HepG2 (cell line): ENCODE measurements around the gene KCTD6. TPM values are rescaled to one million over a fixed set of nuclear protein-coding genes. Genes with fewer than 3 reads are reported as not detected.

ENCODE experiments used
- ATAC-seq: fragments of 200-7000 bp; cut with Tn5 transposase; 3 replicates; pipeline ENCODE4 v1.9.1; 2020; ENCODE audit warnings: mild to moderate bottlenecking, moderate library complexity
- BruUV-seq: library from RNA; stranded (reverse); fragments of 400-500 nt; replicated peaks from 2 replicates; lab custom pipeline; 2021; lab: Mats Ljungman, UMichigan
- CTCF ChIA-PET: fragments of 300-600 bp; formaldehyde crosslinking; extraction: SDS; loops from one replicate; lab custom pipeline; 2021; ENCODE audit warnings: low total read pairs, inconsistent platforms, low intra/inter-chr PET ratio; lab: Yijun Ruan, JAX
- POLR2A ChIA-PET: fragments of 350-600 bp; sonication (Branson Sonifier 250); formaldehyde crosslinking; loops from one replicate; lab custom pipeline; 2020; ENCODE audit warnings: antibody characterized with exemption, inconsistent platforms; lab: Yijun Ruan, JAX
- DNase-seq: peaks from one replicate; pipeline ENCODE4 v3.0.0-alpha.2; 2015; ENCODE audit warnings: low spot score
- FAIRE-seq: peaks from 3 replicates; lab custom pipeline; 2011; peaks lifted over from hg19 to GRCh38; lab: Jason Lieb, UNC
- H2AFZ ChIP-seq: one replicate; pipeline ENCODE4 v1.6.1; 2011; ENCODE audit warnings: low read length, inconsistent platforms
- H3K27ac ChIP-seq: fragments of 300-600 bp; 3 replicates; pipeline ENCODE4 v1.8.0; 2011; ENCODE audit warnings: mixed run types, mild to moderate bottlenecking, mixed read lengths, low read length, inconsistent platforms; ENCODE audit not compliant: insufficient read depth; ENCODE audit errors: extremely low read length
- H3K27me3 ChIP-seq, 2 experiments: fragments of 200-600 bp in 1 of 2; 2 replicates in 1 of 2; 3 replicates in 1 of 2; pipeline versions ENCODE4 v1.6.0 to v1.8.0; 2011; ENCODE audit warnings: low read length in 2 of 2, mild to moderate bottlenecking in 2 of 2, moderate library complexity in 2 of 2, inconsistent platforms in 1 of 2; ENCODE audit not compliant: insufficient read depth in 2 of 2, control insufficient read depth in 1 of 2
- H3K36me3 ChIP-seq, 2 experiments: fragments of 200-600 bp in 1 of 2; replicated peaks in 1 of 2; 2 replicates in 1 of 2; 3 replicates in 1 of 2; pipeline versions ENCODE4 v1.5.1 to v1.8.0; 2011; ENCODE audit warnings: low read length in 2 of 2, inconsistent platforms in 1 of 2; ENCODE audit not compliant: insufficient read depth in 2 of 2, control insufficient read depth in 1 of 2
- H3K4me1 ChIP-seq: 2 replicates; pipeline ENCODE4 v1.5.1; 2012; ENCODE audit warnings: low read length, inconsistent platforms; ENCODE audit not compliant: insufficient read depth
- H3K4me2 ChIP-seq: 2 replicates; pipeline ENCODE4 v1.6.0; 2011; ENCODE audit warnings: low read depth, low read length, inconsistent platforms
- H3K4me3 ChIP-seq, 3 experiments: fragments of 200-600 bp in 1 of 3; sonication (generic), shearing (Covaris generic) in 1 of 3; replicated peaks in 1 of 3; 2 replicates each; pipeline ENCODE4 v1.5.1; 2011 to 2016; ENCODE audit warnings: low read length in 3 of 3, inconsistent platforms in 2 of 3, low read depth in 2 of 3, mild to moderate bottlenecking in 2 of 3, control low read depth in 1 of 3, mixed read lengths in 1 of 3; ENCODE audit not compliant: insufficient read depth in 1 of 3
- H3K79me2 ChIP-seq: one replicate; pipeline ENCODE4 v1.6.1; 2011; ENCODE audit warnings: low read length, inconsistent platforms; ENCODE audit not compliant: insufficient read depth
- H3K9ac ChIP-seq: 2 replicates; pipeline ENCODE4 v1.6.0; 2011; ENCODE audit warnings: mild to moderate bottlenecking, low read depth, low read length, inconsistent platforms; ENCODE audit not compliant: insufficient read depth
- H3K9me3 ChIP-seq: 2 replicates; pipeline ENCODE4 v1.5.1; 2012; ENCODE audit warnings: mild to moderate bottlenecking, low read length
- H4K20me1 ChIP-seq: 2 replicates; pipeline ENCODE4 v1.6.0; 2011; ENCODE audit warnings: inconsistent platforms, mild to moderate bottlenecking, low read length, moderate library complexity; ENCODE audit not compliant: insufficient read depth
- CREB1 ChIP-seq, 2 experiments: fragments of 450-650 bp in 1 of 2; IDR thresholded peaks; 2 replicates each; pipeline ENCODE4 v1.6.1; 2016 to 2017; ENCODE audit warnings: control low read depth in 1 of 2, mild to moderate bottlenecking in 1 of 2, missing compliant biosample characterization in 1 of 2, missing genetic modification characterization in 1 of 2
- DMAP1 ChIP-seq: IDR thresholded peaks from 2 replicates; pipeline ENCODE4 v1.6.1; 2016
- DNMT1 ChIP-seq: sonication (generic); formaldehyde crosslinking; IDR thresholded peaks from 2 replicates; pipeline ENCODE4 v1.5.1; 2020; ENCODE audit warnings: mild to moderate bottlenecking, missing genetic modification reagents
- ELF3 ChIP-seq: IDR thresholded peaks from 2 replicates; pipeline ENCODE4 v1.6.1; 2016; ENCODE audit warnings: missing genetic modification reagents, missing compliant biosample characterization
- HNF4G ChIP-seq, 2 experiments: sonication (generic) in 1 of 2; formaldehyde crosslinking in 1 of 2; IDR thresholded peaks; 2 replicates each; pipeline versions ENCODE4 v1.4.0 to v1.6.1; 2011 to 2020; ENCODE audit warnings: borderline replicate concordance in 2 of 2, low read depth in 2 of 2, mild to moderate bottlenecking in 2 of 2, low read length in 1 of 2, missing genetic modification reagents in 1 of 2, moderate library complexity in 1 of 2
- PAF1 ChIP-seq: IDR thresholded peaks from 2 replicates; pipeline ENCODE4 v1.6.1; 2016; ENCODE audit warnings: missing genetic modification reagents, missing compliant biosample characterization
- SATB2 ChIP-seq: sonication (generic); formaldehyde crosslinking; IDR thresholded peaks from 2 replicates; pipeline ENCODE4 v1.5.0; 2020; ENCODE audit warnings: missing genetic modification reagents
- STAG1 ChIP-seq: sonication (generic); formaldehyde crosslinking; IDR thresholded peaks from 2 replicates; pipeline ENCODE4 v1.4.0; 2020; ENCODE audit warnings: missing genetic modification reagents
- TIGD3 ChIP-seq: sonication (generic); formaldehyde crosslinking; IDR thresholded peaks from 2 replicates; pipeline ENCODE4 v1.5.1; 2020; ENCODE audit warnings: mild to moderate bottlenecking, missing genetic modification reagents, borderline replicate concordance
- XRCC5 ChIP-seq: fragments of 200-400 bp; formaldehyde crosslinking; optimal IDR thresholded peaks from 2 replicates; pipeline ENCODE3; 2017; ENCODE audit warnings: mild to moderate bottlenecking, low read length
- ZBTB39 ChIP-seq: sonication (generic); formaldehyde crosslinking; IDR thresholded peaks from 2 replicates; pipeline ENCODE4 v1.5.0; 2020; ENCODE audit warnings: missing genetic modification reagents
- ZKSCAN8 ChIP-seq: IDR thresholded peaks from 2 replicates; pipeline ENCODE4 v1.6.1; 2016; ENCODE audit warnings: borderline replicate concordance, missing genetic modification reagents, missing compliant biosample characterization
- ZNF224 ChIP-seq: sonication (generic); formaldehyde crosslinking; IDR thresholded peaks from 2 replicates; pipeline ENCODE4 v1.5.0; 2020; ENCODE audit warnings: mild to moderate bottlenecking, missing genetic modification reagents
- ZNF343 ChIP-seq: sonication (generic); formaldehyde crosslinking; IDR thresholded peaks from 2 replicates; pipeline ENCODE4 v1.4.0; 2020; ENCODE audit warnings: mild to moderate bottlenecking, missing genetic modification reagents
- ZNF577 ChIP-seq: sonication (generic); formaldehyde crosslinking; IDR thresholded peaks from 2 replicates; pipeline ENCODE4 v1.4.0; 2020; ENCODE audit warnings: mild to moderate bottlenecking, low read depth, missing genetic modification reagents, borderline replicate concordance
- ZSCAN9 ChIP-seq: IDR thresholded peaks from 2 replicates; pipeline ENCODE4 v1.6.1; 2016; ENCODE audit warnings: borderline replicate concordance
- WGBS: methylation state at CpG from one replicate; pipeline ENCODE4 v1.1.6; 2017; ENCODE audit warnings: low lambda C conversion rate; 5-methylcytosine and 5-hydroxymethylcytosine counted together
- in situ Hi-C: cut with HindIII; loops from 2 replicates; pipeline ENCODE4 v1.10.0; 2017; ENCODE audit warnings: low pct_unique_long_range_greater_than_20kb; ENCODE audit not compliant: extremely low pct_ligation_motif_present
- intact Hi-C: fragments of 100-400 bp; cut with micrococcal nuclease; formaldehyde crosslinking; loops from one replicate; pipeline ENCODE4 v1.10.0; 2022; ENCODE audit not compliant: unreplicated experiment
- polyA plus RNA-seq, 8 experiments: library from polyadenylated mRNA; depleted of rRNA in 3 of 8; stranded (reverse) in 7 of 8; unstranded in 1 of 8; fragments of >200 nt; fragmentation: Illumina TruSeq in 4 of 8; extraction: Trizol in 4 of 8; gene quantifications; 2 replicates each; pipeline versions ENCODE4 v1.2.1 to v1.2.3, GENCODE V29; 2011 to 2016; ENCODE audit warnings: low read depth in 4 of 8, missing spikeins in 1 of 8, mixed read lengths in 1 of 8; ENCODE audit not compliant: insufficient read depth in 1 of 8
- total RNA-seq, 5 experiments: library from RNA; depleted of rRNA; stranded (reverse); fragments of >200 nt; fragmentation: Illumina TruSeq; extraction: Trizol; gene quantifications; 2 replicates each; pipeline ENCODE4 v1.2.3, GENCODE V29; 2016; ENCODE audit warnings: low read depth in 1 of 5

Gene KCTD6
- total and polyA plus RNA-seq, 2 of the 13 experiments (the other 11 are each of a cell fraction or from before 2014, with no cell fraction given), result 13.4 to 14.2 TPM

GRCh38 chr3:58502872-58503271 lies 11.0 kb downstream of the KCTD6 start:
- H3K4me1 ChIP-seq, result no peaks in the 10 kb centered on the region
- no peaks in the 10 kb centered on the region for H3K9me3 ChIP-seq
- DNase-seq (no peak), ATAC-seq (no peak), FAIRE-seq (no peak)
- in situ Hi-C loops (no loop called here), intact Hi-C loops (no loop called here)
- no TSS peak for BruUV-seq
- H3K4me2 ChIP-seq, result no peak overlapping the region
- 84% methylated on average over 1 of the region's 1 CpG for WGBS
- no peak overlapping the region for H3K9ac ChIP-seq
- no peaks in the 10 kb centered on the region for H4K20me1 ChIP-seq
- H3K36me3 ChIP-seq, result peaks cover 3 to 54% of the 10 kb centered on the region in 2 experiments; a peak in 4 of 5 replicates
- no peak overlapping the region for H2AFZ ChIP-seq
- H3K27me3 ChIP-seq, result no peaks in the 10 kb centered on the region
- H3K4me3 ChIP-seq, result no peak overlapping the region
- TF ChIP-seq DMAP1 (CRISPR knock-in tag), result no peak
- ChIA-PET CTCF (no interaction called here), POLR2A (no interaction called here)
- no peak overlapping the region for H3K27ac ChIP-seq
- H3K79me2 ChIP-seq, result peaks cover 30% of the 10 kb centered on the region

- Histone ChIP-seq H3K4me3 (no peak overlapping the region), H3K27me3 (no peaks in the 10 kb centered on the region), H2AFZ (no peak overlapping the region), H3K79me2 (peaks cover 7% of the 10 kb centered on the region), H4K20me1 (no peaks in the 10 kb centered on the region), H3K27ac (no peak overlapping the region), H3K4me2 (no peak overlapping the region), H3K36me3 (peaks cover 11 to 55% of the 10 kb centered on the region in 2 experiments), H3K4me1 (no peaks in the 10 kb centered on the region), H3K9me3 (no peaks in the 10 kb centered on the region), H3K9ac (no peak overlapping the region)
- 96% methylated on average over 2 of the region's 2 CpGs for WGBS
- FAIRE-seq (no peak), DNase-seq (no peak), ATAC-seq (no peak)
- BruUV-seq, result no TSS peak
- POLR2A ChIA-PET, result no interaction called here
- intact Hi-C loops (no loop called here), in situ Hi-C loops (no loop called here)
- CTCF ChIA-PET, result no interaction called here
- TF ChIP-seq XRCC5, result no peak
- TF ChIP-seq HNF4G (IDR thresholded peaks at IDR 0.05; ENCODE audit: borderline replicate concordance, low read depth, low read length), result no peak
- TF ChIP-seq HNF4G (CRISPR knock-in tag; IDR thresholded peaks at IDR 0.05; ENCODE audit: borderline replicate concordance, low read depth), result no peak
- no peak for TF ChIP-seq PAF1 (CRISPR knock-in tag)
- TF ChIP-seq ZSCAN9, result no peak
- TF ChIP-seq ZKSCAN8, result no peak
- no peak for TF ChIP-seq DNMT1 (CRISPR knock-in tag)
- no peak for TF ChIP-seq ZNF577
- TF ChIP-seq CREB1 (IDR thresholded peaks at IDR 0.05), result no peak
- no peak for TF ChIP-seq CREB1 (CRISPR knock-in tag; IDR thresholded peaks at IDR 0.05)
- no peak for TF ChIP-seq STAG1 (CRISPR knock-in tag)
- TF ChIP-seq ELF3 (CRISPR knock-in tag), result no peak
- TF ChIP-seq ZNF224, result no peak
- no peak for TF ChIP-seq SATB2 (CRISPR knock-in tag)
- no peak for TF ChIP-seq TIGD3 (CRISPR knock-in tag)
- TF ChIP-seq ZNF343 (CRISPR knock-in tag), result no peak
- no peak for TF ChIP-seq ZBTB39 (CRISPR knock-in tag)
These were observed 15.6 kb downstream of the KCTD6 start for GRCh38 chr3:58507356-58508078.
